Activated CD4-positive, alpha-beta memory T cell treated with anti-CD3 and anti-CD28 coated beads for 36 hours (primary cell): Measurements from ENCODE around the gene MAN1A1. TPM values are rescaled to one million over a fixed set of nuclear protein-coding genes. Genes with fewer than 3 reads are reported as not detected.
"Not testable (repeated sequence)": the region's sequence is repeated elsewhere in the genome, so short reads cannot be mapped to it uniquely, and the experiment has no call there.

Experiments
- CTCF ChIA-PET: fragments of 350-600 bp; sonication (Branson Sonifier 250); formaldehyde crosslinking; loops from one replicate; lab custom pipeline; 2021; ENCODE audit warnings: antibody characterized with exemption, inconsistent platforms; lab: Charles Lee
- POLR2A ChIA-PET: fragments of 350-600 bp; sonication (Branson Sonifier 250); formaldehyde crosslinking; loops from one replicate; lab custom pipeline; 2021; ENCODE audit warnings: antibody characterized with exemption; lab: Charles Lee
- DNase-seq: peaks from one replicate; pipeline ENCODE4 v3.0.0-alpha.2; 2020
- H3K27ac Mint-ChIP-seq: one replicate; pipeline ENCODE4 v1.8.0; 2021; ENCODE audit warnings: mixed read lengths
- H3K27me3 Mint-ChIP-seq: one replicate; pipeline ENCODE4 v1.8.0; 2021; ENCODE audit warnings: mixed read lengths
- H3K36me3 Mint-ChIP-seq: one replicate; pipeline ENCODE4 v1.8.0; 2021; ENCODE audit warnings: mixed read lengths
- H3K4me1 Mint-ChIP-seq: one replicate; pipeline ENCODE4 v1.8.0; 2021; ENCODE audit warnings: low read depth, mixed read lengths
- H3K4me3 Mint-ChIP-seq: one replicate; pipeline ENCODE4 v1.8.0; 2021; ENCODE audit warnings: mild to moderate bottlenecking, mixed read lengths
- H3K9me3 Mint-ChIP-seq: one replicate; pipeline ENCODE4 v1.8.0; 2021; ENCODE audit warnings: mixed read lengths
- intact Hi-C: fragments of 100-400 bp; cut with micrococcal nuclease; formaldehyde crosslinking; loops from one replicate; pipeline ENCODE4 v1.15.1; 2023
- total RNA-seq, 2 experiments: library from RNA; stranded (reverse); gene quantifications; one replicate each; pipeline ENCODE4 v1.2.3, GENCODE V29; 2021

The MAN1A1 gene
- total RNA-seq, 2 experiments from 2014 or later = 21.8 to 23.9 TPM

DNA sequence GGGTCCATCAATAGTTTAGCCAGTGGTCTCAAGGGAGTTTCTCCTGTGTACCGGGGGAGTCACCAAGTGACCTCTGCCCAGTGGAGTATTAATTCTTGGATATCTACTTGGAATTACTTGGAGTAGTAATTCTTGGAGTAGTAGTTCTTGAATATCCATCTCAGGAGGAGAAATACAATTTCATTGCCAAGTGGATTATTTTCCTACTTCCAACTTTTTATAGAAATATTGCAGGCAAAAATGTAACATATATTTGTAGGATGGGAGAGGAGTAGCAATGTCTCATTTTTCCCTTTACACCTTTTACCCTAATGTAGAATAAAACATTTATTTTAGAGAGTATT lies 179.5 kb downstream of the MAN1A1 start:
- Mint-ChIP-seq H3K4me3 (no peak overlapping the region), H3K4me1 (no peaks in the 10 kb centered on the region), H3K36me3 (no peaks in the 10 kb centered on the region), H3K27ac (no peak overlapping the region), H3K27me3 (peaks cover 11% of the 10 kb centered on the region), H3K9me3 (no peaks in the 10 kb centered on the region)
- DNase-seq = no peak
- ChIA-PET CTCF (no interaction called here), POLR2A (no interaction called here)
- intact Hi-C loops = no loop called here

DNA sequence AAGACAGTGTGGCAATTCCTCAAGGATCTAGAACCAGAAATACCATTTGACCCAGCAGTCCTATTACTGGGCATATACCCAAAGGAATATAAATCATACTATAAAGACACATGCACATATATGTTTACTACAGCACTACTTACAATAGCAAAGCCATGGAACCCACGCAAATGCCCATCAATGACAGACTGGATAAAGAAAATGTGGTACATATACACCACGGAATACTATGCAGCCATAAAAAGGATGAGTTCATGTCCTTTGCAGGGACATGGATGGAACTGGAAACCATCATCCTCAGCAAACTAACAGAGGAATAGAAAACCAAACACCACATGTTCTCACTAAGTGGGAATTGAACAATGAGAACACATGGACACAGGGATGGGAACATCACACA lies 180.2 kb downstream of the MAN1A1 start:
- H3K27ac Mint-ChIP-seq, H3K4me3 Mint-ChIP-seq, POLR2A ChIA-PET, H3K36me3 Mint-ChIP-seq, CTCF ChIA-PET, H3K4me1 Mint-ChIP-seq, H3K9me3 Mint-ChIP-seq, DNase-seq, intact Hi-C loops: not testable (repeated sequence)
- H3K27me3 Mint-ChIP-seq = peaks cover 14% of the 10 kb centered on the region

DNA sequence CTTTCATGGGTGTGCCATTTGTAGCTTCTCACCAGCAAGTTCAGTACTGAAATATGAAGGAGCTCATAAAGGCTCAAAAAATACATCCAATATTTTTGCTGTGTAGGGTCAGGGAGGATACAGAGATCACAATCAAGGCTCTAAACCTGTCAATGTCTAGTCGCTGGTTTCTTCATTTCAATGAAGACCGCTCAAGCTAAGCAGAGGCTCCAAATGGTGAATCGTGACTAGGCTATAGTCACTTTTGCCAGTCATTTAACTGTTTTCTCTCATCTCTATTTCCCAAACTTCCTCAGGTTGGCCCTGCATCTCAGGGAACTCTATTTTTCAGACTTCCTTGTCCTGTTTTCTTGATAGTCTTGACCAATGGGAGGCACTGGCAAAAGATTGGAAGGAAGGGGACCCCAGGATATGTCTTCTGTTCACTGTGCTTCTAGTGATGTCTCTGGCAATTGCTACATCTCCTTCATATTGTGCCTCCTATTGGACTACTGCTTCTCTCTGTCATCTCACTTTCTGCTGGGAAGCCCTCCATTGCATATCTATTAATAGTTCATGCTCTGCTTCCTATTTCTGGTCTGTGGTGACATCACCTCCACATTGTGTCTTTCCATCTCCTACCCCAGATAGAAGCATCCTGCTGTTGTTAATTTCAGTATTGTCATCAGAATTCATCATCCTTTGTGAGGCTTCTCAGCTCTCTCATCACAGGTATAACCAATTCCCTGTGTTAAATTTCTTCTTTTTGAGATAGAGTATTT lies 183.4 kb downstream of the MAN1A1 start:
- no peaks in the 10 kb centered on the region for H3K9me3 Mint-ChIP-seq
- no peak overlapping the region for H3K27ac Mint-ChIP-seq
- DNase-seq = no peak
- H3K27me3 Mint-ChIP-seq = peaks cover 25% of the 10 kb centered on the region
- POLR2A ChIA-PET = no interaction called here
- H3K4me3 Mint-ChIP-seq = no peak overlapping the region
- H3K36me3 Mint-ChIP-seq = no peaks in the 10 kb centered on the region
- intact Hi-C loops = no loop called here
- H3K4me1 Mint-ChIP-seq = no peaks in the 10 kb centered on the region
- CTCF ChIA-PET = interaction anchor here (1.1 kb wide), 1 partner anchor 17 kb away, joined by 3 read pairs; no protein-coding TSS in a partner anchor

DNA sequence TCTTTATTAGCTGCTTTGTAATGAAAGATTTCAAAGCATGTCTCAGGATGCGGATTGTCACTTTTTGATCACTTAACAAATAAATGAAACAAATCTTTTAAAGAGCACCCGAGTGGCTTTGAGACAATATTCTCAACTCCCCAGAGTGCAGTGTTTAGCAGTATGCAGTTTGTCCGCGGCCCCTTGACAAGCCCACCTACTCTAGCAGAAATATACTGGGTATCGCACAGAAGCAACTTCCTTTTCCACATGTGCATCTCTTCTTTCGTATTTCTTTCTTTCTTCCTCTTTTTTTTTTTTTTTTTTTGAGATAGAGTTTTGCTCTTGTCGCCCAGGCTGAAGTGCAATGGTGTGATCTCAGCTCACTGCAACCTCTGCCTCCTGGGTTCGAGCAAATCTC lies 186.6 kb downstream of the MAN1A1 start:
- intact Hi-C loops = no loop called here

DNA sequence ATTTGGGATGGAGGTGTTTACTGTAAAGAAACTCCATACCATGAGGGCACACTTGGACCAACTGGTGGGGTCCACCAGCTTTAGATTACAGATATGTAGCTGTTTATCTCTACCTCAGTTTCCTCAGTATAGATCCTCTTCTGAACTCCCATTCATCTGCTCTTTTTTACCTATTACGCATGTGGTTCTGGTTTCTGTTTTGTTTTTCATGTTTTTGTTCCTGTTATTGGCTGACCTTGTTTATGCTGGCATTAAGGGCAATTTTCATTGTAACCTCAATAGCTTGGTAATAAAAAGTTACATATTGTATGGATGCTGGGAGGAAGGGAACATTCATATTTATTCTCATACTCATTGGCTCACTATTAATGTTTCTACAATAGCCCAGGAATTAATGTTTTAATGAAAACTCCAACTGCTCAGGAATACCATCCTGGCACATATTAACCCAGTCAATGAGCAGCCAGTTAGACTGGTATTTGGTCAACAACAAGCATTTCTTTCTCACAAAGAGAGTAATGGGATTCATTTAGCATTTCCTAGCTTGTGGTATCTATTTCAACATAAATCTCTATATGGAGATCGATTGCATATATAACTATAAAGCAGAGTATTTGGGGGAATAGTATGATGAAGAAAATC lies 187.3 kb downstream of the MAN1A1 start:
- no peaks in the 10 kb centered on the region for H3K36me3 Mint-ChIP-seq
- H3K9me3 Mint-ChIP-seq = no peaks in the 10 kb centered on the region
- peaks cover 25% of the 10 kb centered on the region for H3K27me3 Mint-ChIP-seq
- H3K4me1 Mint-ChIP-seq = no peaks in the 10 kb centered on the region
- no peak for DNase-seq
- H3K4me3 Mint-ChIP-seq = no peak overlapping the region
- no peak overlapping the region for H3K27ac Mint-ChIP-seq
- ChIA-PET POLR2A (no interaction called here), CTCF (interaction anchor here (0.8 kb wide), 1 partner anchor 52 kb away, joined by 3 read pairs; no protein-coding TSS in a partner anchor)
- intact Hi-C loops = no loop called here

More for the DNA sequence above, 186.6 kb downstream of the MAN1A1 start:
- peaks cover 25% of the 10 kb centered on the region for H3K27me3 Mint-ChIP-seq
- POLR2A ChIA-PET = no interaction called here
- H3K4me3 Mint-ChIP-seq = no peak overlapping the region
- H3K36me3 Mint-ChIP-seq = no peaks in the 10 kb centered on the region
- no peak overlapping the region for H3K27ac Mint-ChIP-seq
- H3K9me3 Mint-ChIP-seq = no peaks in the 10 kb centered on the region
- no peak for DNase-seq
- H3K4me1 Mint-ChIP-seq = no peaks in the 10 kb centered on the region
- CTCF ChIA-PET = interaction anchor here (0.8 kb wide), 1 partner anchor 53 kb away, joined by 3 read pairs; no protein-coding TSS in a partner anchor

DNA sequence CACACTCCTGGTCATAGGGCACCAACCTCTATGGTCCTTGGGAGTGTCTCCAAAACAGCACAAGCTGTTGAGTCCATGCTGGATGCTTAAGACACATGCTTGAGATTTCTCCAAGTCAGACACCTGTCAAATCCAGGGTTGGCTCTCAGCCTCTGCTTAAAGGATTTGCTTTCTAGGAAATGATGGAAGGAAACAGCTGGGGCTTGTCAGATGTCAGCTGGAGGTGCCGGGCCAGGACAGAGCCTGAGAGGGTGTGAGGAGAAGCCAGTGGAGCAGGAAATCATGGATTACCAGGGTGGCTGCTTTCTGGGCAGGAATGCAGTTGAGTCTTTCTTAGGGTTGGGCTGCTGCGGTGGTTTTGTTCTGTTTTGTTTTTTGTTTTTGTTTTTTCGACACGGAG lies 188.1 kb downstream of the MAN1A1 start:
- no peak for DNase-seq
- POLR2A ChIA-PET = no interaction called here
- Mint-ChIP-seq H3K27me3 (peaks cover 22% of the 10 kb centered on the region), H3K36me3 (no peaks in the 10 kb centered on the region), H3K27ac (no peak overlapping the region), H3K4me3 (no peak overlapping the region), H3K9me3 (no peaks in the 10 kb centered on the region), H3K4me1 (no peaks in the 10 kb centered on the region)
- intact Hi-C loops = no loop called here
- CTCF ChIA-PET = no interaction called here

DNA sequence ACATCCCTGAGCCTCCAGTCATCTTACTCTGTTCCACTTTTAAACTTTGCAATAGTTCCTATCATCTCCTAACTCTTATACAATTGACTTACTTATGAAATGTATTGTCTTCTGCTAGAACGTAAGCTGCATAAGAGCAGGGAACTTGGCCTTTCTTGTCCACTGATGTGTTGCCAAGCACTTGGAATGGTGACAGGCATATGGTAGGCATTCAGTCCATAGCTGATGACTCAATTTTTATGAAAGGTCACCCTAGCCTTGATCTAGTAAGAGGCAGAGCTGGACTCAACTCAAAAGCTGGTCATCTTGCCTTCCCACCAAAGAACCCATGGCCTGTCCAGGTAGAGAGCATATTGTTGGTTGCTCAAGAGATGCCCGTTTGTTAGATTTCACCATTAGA lies 188.7 kb downstream of the MAN1A1 start:
- no peaks in the 10 kb centered on the region for H3K4me1 Mint-ChIP-seq
- intact Hi-C loops = no loop called here
- POLR2A ChIA-PET = no interaction called here
- H3K27ac Mint-ChIP-seq = no peak overlapping the region
- peaks cover 18% of the 10 kb centered on the region for H3K27me3 Mint-ChIP-seq
- H3K9me3 Mint-ChIP-seq = no peaks in the 10 kb centered on the region
- no peak overlapping the region for H3K4me3 Mint-ChIP-seq
- DNase-seq = no peak
- H3K36me3 Mint-ChIP-seq = no peaks in the 10 kb centered on the region
- CTCF ChIA-PET = no interaction called here

DNA sequence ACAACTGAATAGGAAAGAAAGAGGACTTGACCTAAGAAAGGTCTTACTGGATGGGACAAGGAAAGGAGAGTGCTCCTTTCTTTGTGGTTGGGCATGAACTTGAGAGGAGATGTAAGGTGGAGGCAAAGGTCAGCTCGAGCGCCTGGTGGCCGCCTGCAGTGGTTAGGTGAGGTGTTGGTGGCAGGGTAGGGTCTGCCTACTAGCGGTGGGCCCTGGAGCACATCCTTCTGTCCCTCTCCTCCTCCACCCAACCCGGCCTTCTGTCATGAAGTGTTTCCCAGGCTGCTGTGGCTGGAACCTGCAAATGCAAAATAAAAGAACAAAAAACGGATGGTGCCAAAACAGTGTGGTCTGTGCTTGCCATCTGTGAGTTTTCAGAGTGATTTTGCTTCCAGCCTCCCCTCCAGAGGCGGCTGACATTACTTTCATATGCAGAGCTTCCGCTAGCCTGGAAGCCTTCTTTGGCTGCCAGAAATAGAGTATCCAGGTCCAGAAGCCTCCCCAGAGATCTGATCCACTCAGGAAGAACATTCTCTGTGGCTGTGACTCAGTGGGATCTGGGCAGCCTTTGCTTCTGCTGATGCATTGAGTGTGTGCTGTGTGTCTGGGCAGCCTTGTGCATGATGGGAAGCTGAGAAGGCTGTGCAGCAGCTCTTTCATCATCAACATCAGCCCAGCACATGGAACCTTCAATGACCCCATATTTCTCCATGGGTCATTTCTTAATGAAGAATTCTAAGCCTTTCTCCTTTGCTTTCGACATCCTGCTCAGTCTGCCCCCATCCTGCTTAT lies 191.3 kb downstream of the MAN1A1 start:
- Mint-ChIP-seq H3K9me3 (no peaks in the 10 kb centered on the region), H3K27ac (no peak overlapping the region), H3K36me3 (no peaks in the 10 kb centered on the region), H3K27me3 (peaks cover 10% of the 10 kb centered on the region), H3K4me1 (no peaks in the 10 kb centered on the region), H3K4me3 (no peak overlapping the region)
- DNase-seq = no peak
- intact Hi-C loops = no loop called here
- ChIA-PET POLR2A (interaction anchor here (0.6 kb wide), 1 partner anchor 17 kb away, joined by 4 read pairs; no protein-coding TSS in a partner anchor), CTCF (no interaction called here)

DNA sequence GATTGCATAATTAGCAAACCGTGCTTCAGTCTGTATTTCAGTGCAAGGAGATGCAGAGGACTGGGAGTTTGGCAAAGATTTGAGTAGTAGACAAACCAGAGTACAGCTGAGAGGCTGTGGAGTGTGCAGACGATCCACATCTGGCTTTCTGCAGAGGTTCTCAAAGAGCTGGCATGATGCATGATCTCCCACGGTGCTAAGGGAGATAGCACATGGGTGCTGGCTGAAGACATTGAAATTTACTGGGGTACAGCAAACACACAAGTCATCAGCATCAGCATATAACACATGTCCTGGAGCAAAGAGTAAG lies 192.1 kb downstream of the MAN1A1 start:
- H3K36me3 Mint-ChIP-seq = no peaks in the 10 kb centered on the region
- intact Hi-C loops = no loop called here
- H3K4me3 Mint-ChIP-seq = no peak overlapping the region
- peaks cover 10% of the 10 kb centered on the region for H3K27me3 Mint-ChIP-seq
- POLR2A ChIA-PET = no interaction called here
- H3K4me1 Mint-ChIP-seq = no peaks in the 10 kb centered on the region
- CTCF ChIA-PET = interaction anchor here (0.9 kb wide), 1 partner anchor 28 kb away, joined by 3 read pairs; no protein-coding TSS in a partner anchor
- no peaks in the 10 kb centered on the region for H3K9me3 Mint-ChIP-seq
- H3K27ac Mint-ChIP-seq = no peak overlapping the region
- no peak for DNase-seq

DNA sequence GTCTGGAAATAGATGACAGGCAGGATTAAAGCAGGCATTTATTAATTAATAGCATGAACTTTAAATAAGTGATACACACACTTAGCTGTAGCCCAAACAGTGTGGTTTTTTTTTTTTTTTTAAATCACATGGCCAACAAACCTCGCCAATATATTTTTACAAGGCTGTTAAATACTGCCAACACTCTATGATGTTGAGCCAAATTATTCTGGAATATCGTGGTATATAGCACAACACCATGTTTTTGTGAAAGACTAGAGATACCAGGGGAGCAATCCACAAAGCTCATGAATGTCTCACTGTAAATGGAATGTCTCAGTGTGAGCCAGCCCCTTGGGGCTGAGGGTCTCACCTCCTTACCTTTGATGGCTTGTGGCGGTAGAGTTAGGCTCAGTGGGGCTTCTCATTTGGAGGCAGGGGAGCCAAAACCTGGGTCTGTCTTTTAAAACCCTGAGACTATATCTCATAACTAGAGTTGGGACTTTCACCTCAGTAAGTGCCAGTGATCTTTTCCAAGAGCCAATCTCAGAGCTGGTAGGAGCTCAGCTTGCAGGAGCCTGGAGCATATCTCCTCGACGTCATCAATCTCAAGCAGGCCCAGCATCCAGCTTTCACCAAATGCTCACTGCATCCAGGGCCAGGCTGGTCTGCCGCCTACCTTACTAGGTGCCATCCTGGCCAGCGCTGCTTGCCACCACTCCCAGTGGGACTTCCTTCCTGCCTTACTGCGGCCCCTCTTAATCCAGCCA lies 192.6 kb downstream of the MAN1A1 start:
- intact Hi-C loops = no loop called here
- no peak for DNase-seq
- H3K27me3 Mint-ChIP-seq = peaks cover 8% of the 10 kb centered on the region
- no peak overlapping the region for H3K4me3 Mint-ChIP-seq
- no peak overlapping the region for H3K27ac Mint-ChIP-seq
- H3K4me1 Mint-ChIP-seq = peaks cover 3% of the 10 kb centered on the region
- H3K36me3 Mint-ChIP-seq = no peaks in the 10 kb centered on the region
- CTCF ChIA-PET = interaction anchor here (0.9 kb wide), 1 partner anchor 28 kb away, joined by 3 read pairs; no protein-coding TSS in a partner anchor
- no peaks in the 10 kb centered on the region for H3K9me3 Mint-ChIP-seq
- POLR2A ChIA-PET = no interaction called here

DNA sequence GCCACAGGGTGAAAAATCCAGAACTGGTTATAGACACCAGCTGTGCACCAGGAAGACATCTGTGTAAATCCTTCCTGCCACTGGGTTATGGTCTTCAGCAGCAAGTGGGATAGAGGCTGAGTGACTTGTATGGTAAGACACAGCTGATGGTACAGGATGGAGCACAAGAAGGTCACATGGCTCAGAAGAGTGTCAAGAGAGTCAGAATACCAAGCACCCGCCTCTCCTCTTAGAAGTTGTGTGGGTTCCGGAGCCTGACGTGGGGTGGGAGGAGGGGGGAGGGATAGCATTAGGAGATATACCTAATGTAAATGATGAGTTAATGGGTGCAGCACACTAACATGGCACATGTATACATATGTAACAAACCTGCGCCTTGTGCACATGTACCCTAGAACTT lies 193.5 kb downstream of the MAN1A1 start:
- CTCF ChIA-PET, DNase-seq: not testable (repeated sequence)

DNA sequence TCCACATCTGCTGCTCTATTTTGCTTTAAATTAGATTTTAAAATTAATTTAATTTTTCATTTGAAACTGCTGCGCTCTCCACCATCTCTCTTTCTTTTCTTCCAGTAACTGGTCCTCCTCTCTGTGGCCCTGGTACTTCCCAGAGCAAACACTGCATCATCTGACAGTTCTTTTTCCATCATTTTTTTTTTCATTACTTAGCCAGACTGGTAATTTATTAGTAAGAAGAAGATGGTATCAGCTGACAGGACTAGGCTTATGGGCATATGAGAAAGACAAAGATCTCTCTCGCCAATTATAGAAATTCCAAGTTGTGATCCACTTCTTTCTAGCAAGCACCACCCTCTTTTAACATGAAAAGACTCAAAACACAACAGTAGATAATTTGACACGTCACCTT lies 197.4 kb downstream of the MAN1A1 start:
- H3K27me3 Mint-ChIP-seq = peaks cover 9% of the 10 kb centered on the region

More for the DNA sequence above, 193.5 kb downstream of the MAN1A1 start:
- H3K27me3 Mint-ChIP-seq, H3K4me1 Mint-ChIP-seq, H3K4me3 Mint-ChIP-seq, intact Hi-C loops, H3K27ac Mint-ChIP-seq, H3K9me3 Mint-ChIP-seq, POLR2A ChIA-PET, H3K36me3 Mint-ChIP-seq: not testable (repeated sequence)

More for the DNA sequence above, 197.4 kb downstream of the MAN1A1 start:
- no peak for DNase-seq
- Mint-ChIP-seq H3K4me3 (no peak overlapping the region), H3K9me3 (no peaks in the 10 kb centered on the region), H3K27ac (no peak overlapping the region), H3K36me3 (no peaks in the 10 kb centered on the region), H3K4me1 (peaks cover 18% of the 10 kb centered on the region)
- CTCF ChIA-PET = interaction anchor here (0.7 kb wide), 1 partner anchor 426 kb away, joined by 5 read pairs; no protein-coding TSS in a partner anchor
- POLR2A ChIA-PET = no interaction called here
- intact Hi-C loops = no loop called here
